B cell (primary cell): Measurements from ENCODE around the gene GPHA2.

ENCODE experiments used
- CTCF ChIP-seq: fragments of 200-600 bp; IDR thresholded peaks from one replicate; pipeline ENCODE4 v1.8.0; 2022; ENCODE audit warnings: antibody characterized with exemption, mild to moderate bottlenecking
- EZH2 ChIP-seq: IDR thresholded peaks from 2 replicates; pipeline ENCODE4 v1.6.1; 2012; ENCODE audit warnings: borderline replicate concordance, low read depth, mild to moderate bottlenecking, moderate library complexity, low read length; ENCODE audit not compliant: insufficient read depth, poor library complexity, severe bottlenecking

GRCh38 chr11:64906314-64906635 is 29.4 kb downstream of the GPHA2 start:
- TF ChIP-seq CTCF (no peak), EZH2 (no peak)
